Smooth muscle cell of trachea (primary cell): ENCODE results near the gene C7orf33. TPM values are rescaled to one million over a fixed set of nuclear protein-coding genes. Genes with fewer than 3 reads are reported as not detected.

Experiments
- total RNA-seq: library from RNA; depleted of rRNA; stranded (reverse); fragments of >200 nt; gene quantifications from 2 replicates; pipeline ENCODE4 v1.2.1, GENCODE V29; 2014

The C7orf33 gene
- not detected in 2 replicates for total RNA-seq

GRCh38 chr7:148590471-148590870, at the start of gene C7orf33:
C7orf33 (plus strand) TSS chr7:148590766; CDS start chr7:148590926, 160 bp downstream.

Other genes with a start within 250 kb of the C7orf33 start
- 44.7 and 50.2 TPM in 2 replicates for gene CUL1, start 108.1 kb downstream of the C7orf33 start, total RNA-seq